SK-MEL-5 (cell line): ENCODE data around the gene CRYBG1. TPM values are rescaled to one million over a fixed set of nuclear protein-coding genes. Genes with fewer than 3 reads are reported as not detected.

Source experiments
- DNase-seq: peaks from one replicate; pipeline ENCODE4 v3.0.0-alpha.2; 2016; ENCODE audit warnings: low read depth, low spot score
- in situ Hi-C: cut with HindIII; loops from 2 replicates; pipeline ENCODE4 v1.10.0; 2016; ENCODE audit warnings: low sequenced_read_pairs, high pct_unique_total_duplicates, low pct_unique_long_range_greater_than_20kb
- polyA plus RNA-seq, 2 experiments: library from polyadenylated mRNA; depleted of rRNA; stranded (reverse); fragments of >200 nt; gene quantifications; 2 replicates each; pipeline ENCODE4 v1.2.3, GENCODE V29; 2015
- total RNA-seq: library from RNA; depleted of rRNA; stranded (reverse); fragments of >200 nt; shearing (Covaris generic); gene quantifications from 2 replicates; pipeline ENCODE4 v1.2.3, GENCODE V29; 2014; rRNA removed

The CRYBG1 gene, protein sequence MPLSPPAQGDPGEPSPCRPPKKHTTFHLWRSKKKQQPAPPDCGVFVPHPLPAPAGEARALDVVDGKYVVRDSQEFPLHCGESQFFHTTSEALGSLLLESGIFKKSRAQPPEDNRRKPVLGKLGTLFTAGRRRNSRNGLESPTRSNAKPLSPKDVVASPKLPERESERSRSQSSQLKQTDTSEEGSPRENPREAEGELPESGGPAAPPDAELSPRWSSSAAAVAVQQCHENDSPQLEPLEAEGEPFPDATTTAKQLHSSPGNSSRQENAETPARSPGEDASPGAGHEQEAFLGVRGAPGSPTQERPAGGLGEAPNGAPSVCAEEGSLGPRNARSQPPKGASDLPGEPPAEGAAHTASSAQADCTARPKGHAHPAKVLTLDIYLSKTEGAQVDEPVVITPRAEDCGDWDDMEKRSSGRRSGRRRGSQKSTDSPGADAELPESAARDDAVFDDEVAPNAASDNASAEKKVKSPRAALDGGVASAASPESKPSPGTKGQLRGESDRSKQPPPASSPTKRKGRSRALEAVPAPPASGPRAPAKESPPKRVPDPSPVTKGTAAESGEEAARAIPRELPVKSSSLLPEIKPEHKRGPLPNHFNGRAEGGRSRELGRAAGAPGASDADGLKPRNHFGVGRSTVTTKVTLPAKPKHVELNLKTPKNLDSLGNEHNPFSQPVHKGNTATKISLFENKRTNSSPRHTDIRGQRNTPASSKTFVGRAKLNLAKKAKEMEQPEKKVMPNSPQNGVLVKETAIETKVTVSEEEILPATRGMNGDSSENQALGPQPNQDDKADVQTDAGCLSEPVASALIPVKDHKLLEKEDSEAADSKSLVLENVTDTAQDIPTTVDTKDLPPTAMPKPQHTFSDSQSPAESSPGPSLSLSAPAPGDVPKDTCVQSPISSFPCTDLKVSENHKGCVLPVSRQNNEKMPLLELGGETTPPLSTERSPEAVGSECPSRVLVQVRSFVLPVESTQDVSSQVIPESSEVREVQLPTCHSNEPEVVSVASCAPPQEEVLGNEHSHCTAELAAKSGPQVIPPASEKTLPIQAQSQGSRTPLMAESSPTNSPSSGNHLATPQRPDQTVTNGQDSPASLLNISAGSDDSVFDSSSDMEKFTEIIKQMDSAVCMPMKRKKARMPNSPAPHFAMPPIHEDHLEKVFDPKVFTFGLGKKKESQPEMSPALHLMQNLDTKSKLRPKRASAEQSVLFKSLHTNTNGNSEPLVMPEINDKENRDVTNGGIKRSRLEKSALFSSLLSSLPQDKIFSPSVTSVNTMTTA (N-terminal part only)
- total RNA-seq: 0.05 TPM in 1 of 2 replicates, not detected in the other
- polyA plus RNA-seq (2015; cell fraction: cytosol; rRNA removed): 0.04 TPM in 1 of 2 replicates, not detected in the other
- polyA plus RNA-seq (2015; cell fraction: nucleus; rRNA removed): not detected in 2 replicates

DNA sequence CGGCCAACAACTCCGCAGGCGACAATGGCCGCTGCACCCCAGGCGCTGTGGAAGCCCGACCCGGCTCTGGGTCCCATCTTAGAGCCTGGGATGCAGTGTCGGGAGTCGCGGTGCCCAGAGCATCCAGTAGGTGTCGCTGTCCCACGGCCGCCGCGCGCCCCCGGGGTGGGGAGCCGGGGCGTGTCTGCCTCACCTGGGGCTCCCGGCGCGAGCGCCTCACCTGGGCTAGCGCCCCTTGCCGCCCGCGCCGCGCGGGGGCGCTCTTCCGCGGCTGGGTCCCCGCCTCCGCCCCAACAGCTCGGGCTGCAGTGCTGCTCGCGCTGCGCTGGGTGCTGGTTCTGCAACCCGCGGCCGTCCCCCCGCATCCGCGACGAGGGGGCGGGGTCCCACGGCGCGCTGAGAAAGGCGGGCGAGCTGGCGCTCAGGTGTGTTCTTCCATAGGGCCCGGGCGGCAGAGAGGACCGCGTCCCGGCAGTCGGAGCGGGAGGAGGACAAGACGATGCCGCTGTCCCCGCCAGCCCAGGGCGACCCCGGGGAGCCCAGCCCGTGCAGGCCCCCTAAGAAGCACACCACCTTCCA, at the start of gene CRYBG1:
Gene CRYBG1 (plus strand): TSS at position 308 of the 579 bp plus-strand sequence. CDS start 192 bp downstream, at position 500.
- in situ Hi-C loops: no loop called here

DNA sequence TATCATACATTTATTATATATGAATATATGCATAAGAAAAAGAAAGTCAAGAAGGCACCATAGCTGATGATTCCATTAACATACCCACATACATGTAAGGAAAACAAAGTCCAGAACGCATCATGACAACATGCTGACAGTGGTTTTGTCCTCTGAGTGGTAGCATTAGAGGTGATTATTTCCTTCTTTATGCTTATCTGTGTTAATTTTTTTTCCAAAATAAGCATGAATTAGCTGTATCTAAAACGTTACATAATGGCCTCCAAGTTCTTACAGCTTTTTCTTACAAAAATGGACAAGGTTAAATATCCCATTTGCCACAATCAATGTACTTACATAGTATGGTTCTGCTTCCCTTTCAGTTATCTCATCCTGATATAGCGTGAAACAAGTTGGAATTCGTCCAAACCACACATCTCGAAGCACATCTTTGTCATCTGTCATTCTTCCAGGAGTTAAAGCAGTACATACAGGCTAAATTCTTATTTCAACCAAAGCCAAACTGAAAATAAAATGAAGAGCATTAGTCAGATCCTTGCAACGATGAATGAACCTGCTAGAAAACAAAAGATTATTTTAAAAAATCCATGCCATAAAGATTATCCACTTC, 44.6 kb upstream of the CRYBG1 start:
- DNase-seq: peak; percentile 5
- in situ Hi-C loops: no loop called here

More for the DNA sequence above, at the start of gene CRYBG1:
- peak; percentile 29 for DNase-seq

DNA sequence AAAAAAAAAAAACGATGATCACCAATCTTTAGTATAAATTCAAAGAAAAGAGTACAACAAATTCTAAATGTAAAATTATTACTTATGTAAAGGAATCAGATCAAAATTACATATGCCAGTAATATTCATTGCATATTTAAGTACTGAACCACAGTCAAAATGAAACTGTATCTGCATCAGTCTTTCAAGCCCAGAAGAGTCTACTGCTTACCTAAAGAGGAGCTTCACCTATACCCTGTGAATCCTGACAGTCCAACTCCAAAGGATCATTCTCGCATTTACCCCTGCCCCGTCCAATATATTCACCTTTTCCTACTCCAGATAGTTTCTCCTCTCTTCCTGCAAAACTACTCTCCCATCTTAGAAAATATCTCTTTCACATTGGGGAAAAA, 44.1 kb upstream of the CRYBG1 start:
- no peak for DNase-seq
- in situ Hi-C loops: no loop called here

DNA sequence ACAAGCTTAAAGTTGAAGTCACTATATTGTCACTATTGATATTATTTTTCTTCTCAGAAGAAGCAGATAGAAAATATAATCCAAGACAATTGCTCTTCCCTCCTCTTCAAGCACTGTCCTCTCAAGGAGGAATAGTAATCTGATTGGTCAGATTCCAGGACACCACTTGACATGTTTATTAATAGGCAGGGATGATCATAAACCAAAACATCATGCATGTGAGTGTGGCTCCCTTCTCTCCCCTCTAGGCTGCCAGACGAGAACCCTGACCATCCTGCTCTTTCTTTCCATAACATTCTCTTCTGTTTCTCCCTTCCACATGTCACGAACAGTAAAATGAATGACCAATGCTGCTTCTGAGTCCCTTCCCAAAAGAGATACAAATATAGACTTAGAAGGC, 42.5 kb upstream of the CRYBG1 start:
- DNase-seq: peak; percentile 4
- in situ Hi-C loops: no loop called here

DNA sequence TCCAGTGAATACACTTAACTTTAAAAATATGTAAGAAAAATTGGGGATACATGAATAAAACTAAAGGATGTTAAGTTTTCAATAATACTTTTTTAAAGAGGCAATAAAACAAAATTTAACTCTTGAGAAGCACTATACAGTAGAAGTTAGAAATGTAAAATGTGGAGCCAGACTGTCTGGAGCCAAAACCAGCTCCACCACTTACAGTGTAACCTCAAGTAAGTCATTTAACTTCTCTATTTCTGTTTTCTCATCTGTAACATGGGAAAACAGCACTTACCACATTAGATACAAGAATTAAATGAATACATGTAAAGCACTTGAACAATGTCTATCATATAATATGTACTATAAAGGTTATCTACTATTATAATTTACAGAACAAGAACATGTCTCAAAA, 41.7 kb upstream of the CRYBG1 start:
- no peak for DNase-seq
- in situ Hi-C loops: no loop called here

DNA sequence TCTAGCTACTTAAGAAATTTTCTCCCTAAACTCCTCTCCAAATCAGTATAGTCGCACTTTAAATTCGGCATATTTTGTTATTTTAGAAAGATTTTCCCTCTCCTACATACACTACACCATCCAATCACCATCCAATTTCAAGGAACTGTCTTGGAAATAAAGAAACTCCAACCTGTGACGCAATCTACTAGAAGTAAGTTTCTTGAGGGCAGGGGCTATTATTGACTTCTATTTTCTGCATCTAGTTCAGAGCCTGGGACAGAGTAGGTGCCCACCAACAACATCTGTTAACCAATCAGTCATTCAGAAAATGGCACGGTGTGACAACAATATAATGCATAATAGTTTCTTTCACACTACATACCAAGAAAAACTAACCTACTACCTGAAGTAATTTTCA, 38.6 kb upstream of the CRYBG1 start:
- in situ Hi-C loops: no loop called here
- DNase-seq: no peak

DNA sequence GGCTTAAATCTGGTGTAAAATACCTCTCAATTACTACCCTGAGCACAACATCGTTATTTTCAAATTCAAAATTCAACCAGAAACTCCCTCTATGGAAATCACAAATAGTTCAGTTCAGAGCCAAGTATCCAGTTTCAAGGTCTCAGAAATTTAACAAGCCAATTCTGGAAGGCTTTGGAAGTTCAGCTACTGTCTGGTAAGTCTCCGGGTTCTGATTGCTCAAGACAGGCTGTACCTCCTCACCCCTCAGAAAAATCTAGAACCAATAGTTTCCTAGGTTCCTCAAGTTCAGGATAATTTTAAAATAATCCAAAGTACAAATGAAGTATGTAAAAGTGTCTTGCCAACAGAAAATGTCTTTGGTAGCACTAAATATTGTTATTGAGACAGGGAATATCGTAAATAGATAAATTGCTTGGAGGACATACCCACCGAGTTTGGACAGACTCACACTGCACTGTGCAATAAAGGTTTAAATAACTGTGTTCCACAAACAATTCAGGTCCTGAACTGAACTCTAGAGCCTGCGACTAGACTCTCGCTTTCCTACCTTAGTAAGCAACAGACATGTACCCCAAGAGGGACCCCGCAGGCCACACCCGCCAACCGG, 35.7 kb upstream of the CRYBG1 start:
- in situ Hi-C loops: no loop called here
- DNase-seq: no peak

DNA sequence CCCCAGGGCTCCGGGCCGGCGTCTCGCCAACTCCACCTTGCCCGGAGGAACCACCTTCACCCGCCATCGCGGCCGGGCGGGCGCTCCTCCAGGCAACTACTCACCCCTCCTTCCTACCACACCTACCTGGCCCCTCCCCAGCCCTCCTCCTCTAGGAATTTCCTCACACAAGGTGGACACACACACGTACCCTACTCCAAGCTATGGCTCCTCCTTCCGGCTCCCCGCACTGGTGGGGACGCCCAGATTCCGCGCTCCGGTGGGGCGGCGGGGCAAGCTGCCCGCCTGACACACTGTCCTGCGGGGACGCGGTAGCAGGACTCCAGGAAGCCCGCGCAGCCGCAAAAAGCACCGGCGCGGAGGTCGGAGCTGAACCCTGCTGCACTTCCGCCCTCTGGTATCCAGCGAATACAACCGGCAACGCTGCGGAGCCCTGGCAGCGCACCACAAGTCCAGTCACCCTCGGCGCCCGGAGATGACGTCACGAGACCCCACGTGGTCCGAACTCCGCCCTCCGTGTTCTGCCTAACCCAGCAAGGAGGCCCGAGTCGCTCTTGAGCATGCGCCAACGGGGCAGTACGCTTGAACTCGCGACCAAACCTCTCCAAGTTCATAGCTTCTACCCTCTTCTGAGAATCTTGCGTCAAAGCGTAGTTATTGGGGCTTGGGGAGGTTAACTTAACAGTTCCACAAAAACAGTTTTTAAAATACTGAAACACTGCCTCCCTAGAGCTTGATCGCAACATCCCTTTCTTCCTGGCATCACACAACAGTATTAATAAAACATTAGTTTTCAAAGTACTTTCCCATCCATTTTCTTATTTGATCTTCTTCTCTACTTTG, 35.0 kb upstream of the CRYBG1 start, which contains the start of gene ATG5:
Gene ATG5 (minus strand): TSS at position 425 of the 843 bp plus-strand sequence. CDS start 9,552 bp downstream, outside the sequence.
- in situ Hi-C loops: no loop called here
- peak; percentile 97 for DNase-seq

DNA sequence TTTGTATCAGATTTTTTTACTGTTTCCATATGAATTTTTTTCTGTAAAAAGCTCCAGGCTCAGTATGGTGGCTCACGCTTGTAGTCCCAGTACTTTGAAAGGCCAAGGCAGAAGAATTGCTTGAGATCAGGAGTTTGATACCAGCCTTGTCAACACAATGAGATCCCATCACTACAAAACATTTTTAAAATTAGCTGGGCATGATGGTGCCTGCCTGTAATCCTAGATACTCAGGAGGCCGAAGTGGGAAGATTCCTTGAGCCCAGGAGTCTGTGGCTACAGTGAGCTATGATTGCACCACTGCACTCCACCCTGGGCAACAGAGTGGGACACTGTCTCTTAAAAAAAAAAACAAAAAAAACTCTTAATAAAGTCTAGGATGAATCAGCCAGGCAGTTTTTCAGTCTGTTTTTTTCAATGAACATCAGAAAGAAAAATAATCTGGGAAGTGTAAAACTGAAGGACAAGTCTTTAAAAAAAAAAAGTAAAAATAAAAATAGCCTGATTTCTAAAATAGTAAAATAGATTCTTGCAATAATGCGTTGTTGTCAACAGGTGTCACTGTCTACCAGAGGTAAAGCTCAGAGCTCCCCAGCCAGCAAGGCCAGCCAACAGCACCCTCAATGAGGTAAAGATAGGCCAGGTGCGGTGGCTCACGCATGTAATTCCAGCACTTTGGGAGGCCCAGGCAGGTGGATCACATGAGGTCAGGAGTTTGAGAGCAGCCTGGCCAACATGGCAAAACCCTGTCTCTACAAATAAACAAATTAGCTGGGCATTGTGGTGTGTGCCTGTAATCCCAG, 25.7 kb upstream of the CRYBG1 start:
- peak; percentile 58 for DNase-seq
- in situ Hi-C loops: no loop called here

DNA sequence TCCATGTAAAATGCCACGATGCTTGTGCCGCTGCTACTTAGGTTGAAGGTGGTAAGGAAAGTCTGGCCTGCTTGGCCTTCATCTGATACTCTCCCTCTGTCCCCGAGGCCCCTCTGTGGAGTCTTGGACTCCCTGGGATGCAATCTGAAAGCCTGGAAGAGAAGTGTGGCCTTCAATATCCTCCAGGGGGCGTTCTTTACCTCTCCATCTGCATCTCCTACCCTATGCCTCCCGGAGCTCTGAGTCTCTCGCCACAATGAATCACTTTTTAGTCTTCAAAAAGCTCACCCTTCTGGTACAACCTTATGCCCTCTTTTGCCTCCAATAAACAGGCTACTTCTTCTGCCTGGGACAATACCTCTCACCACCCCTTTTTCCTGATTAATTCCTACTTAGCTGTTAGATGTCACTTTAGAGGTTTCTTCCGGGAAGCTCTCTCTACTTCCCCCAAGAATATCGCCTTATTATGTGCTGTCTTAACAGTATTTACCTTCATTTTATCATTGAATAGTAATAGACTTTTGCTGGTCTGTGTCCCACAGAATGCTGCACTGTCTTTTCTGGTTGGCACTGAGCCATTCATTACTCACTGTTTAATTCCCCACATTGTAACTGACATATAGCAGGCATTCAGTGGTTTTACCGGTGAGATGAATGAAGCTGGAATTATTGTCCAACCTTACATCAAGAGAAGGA, 21.0 kb upstream of the CRYBG1 start:
- in situ Hi-C loops: no loop called here
- DNase-seq: peak; percentile 80

DNA sequence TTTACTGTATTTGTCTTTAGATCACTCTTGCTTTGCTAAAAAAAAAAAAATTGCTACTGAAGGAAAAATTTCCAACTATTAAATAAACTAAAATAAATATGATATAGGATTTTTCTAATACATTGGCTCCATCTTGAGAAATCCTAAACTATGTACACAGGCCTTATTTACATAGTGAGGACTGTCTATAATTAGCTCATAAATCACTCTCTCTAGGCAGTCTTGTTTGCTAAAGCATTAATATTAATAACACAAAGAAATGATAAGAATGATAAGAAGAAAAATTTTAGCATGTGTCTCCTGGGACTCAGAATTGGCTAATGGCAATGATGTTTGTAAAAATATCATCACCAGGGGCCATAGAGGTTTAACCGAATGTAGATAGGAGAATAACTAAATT, 13.3 kb upstream of the CRYBG1 start:
- in situ Hi-C loops: no loop called here
- DNase-seq: no peak

DNA sequence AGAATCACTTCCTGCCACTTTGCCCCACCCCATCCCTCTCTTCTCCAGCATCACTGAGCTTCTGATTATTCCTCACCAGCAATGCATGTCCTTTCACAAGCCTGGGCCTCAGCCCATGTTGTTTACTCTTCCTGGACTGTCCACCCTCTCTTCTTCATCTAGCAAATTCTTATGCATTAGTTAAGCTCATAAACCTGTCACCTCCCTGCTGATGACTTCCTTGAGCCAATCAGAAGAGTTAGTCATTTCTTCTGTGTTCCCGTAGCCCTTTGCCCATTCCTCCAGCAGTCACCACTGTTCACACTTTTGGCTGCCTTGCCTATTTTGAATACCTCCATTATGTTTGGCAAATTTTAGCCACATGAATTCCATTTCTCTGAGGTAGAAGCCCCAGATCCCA, 4.1 kb upstream of the CRYBG1 start:
- DNase-seq: no peak
- in situ Hi-C loops: no loop called here

DNA sequence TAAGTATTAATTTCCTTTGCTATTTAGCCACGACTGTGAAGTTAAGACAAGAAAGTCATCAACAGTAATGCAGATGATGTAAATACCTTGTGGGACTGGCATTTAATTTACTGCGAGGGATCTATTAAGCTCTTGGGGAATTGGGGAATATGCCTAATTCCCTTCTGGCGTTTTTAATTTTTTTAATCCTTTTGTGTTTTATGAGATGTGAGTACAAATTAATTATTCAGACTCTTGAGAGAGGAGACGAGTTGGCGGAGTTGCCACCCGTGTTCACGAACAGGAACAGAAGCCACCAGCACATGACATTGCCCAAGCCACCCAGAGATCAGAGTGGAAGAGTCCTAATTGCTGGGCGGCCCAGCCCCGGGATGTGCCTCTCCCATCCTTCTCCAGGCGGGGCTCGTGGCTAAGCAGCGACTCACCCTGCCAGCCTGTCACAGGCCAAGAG, 533 bp upstream of the CRYBG1 start:
- no peak for DNase-seq
- in situ Hi-C loops: no loop called here

DNA sequence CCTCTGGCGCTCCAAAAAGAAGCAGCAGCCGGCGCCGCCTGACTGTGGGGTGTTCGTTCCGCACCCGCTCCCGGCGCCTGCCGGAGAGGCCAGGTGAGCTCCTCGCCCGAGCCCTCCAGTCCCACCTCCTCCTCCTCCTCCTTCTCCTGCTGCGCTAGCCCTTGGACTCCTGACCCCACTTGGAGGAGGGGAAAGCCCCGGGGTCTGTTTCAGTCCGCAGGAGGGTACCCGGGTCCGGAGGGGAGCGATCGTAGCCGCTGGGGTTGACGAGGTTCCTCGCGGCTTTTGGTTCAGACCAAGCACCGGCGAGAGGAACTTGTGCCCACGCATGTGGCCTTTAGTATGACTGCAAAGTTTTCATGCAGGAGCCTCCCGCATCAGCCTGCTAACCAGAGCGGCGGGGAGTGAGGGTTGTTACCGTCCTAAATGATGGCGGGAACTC, 493 bp downstream of the CRYBG1 start:
- DNase-seq: no peak
- in situ Hi-C loops: no loop called here
